T-cell (primary cell): ENCODE data around the gene ZNRF2. TPM values are rescaled to one million over a fixed set of nuclear protein-coding genes. Genes with fewer than 3 reads are reported as not detected.
A peak's percentile ranks its signal among the peaks of the same experiment; 100 is the strongest.

Experiments
- ATAC-seq, 4 experiments: fragments of 200-7000 bp in 3 of 4; fragments of 150-1000 bp in 1 of 4; cut with Tn5 transposase; replicated peaks in 1 of 4; 1 replicate in 3 of 4; 2 replicates in 1 of 4; pipeline ENCODE4 v1.10.0; 2021; ENCODE audit warnings: moderate library complexity in 3 of 4, mild to moderate bottlenecking in 2 of 4, moderate number of reproducible peaks in 1 of 4
- CTCF ChIA-PET, 2 donors: fragments of 300-600 bp; sonication (Branson Sonifier 250); formaldehyde crosslinking; loops; one replicate each; lab custom pipeline; 2022; ENCODE audit warnings: antibody characterized with exemption in 2 of 2; lab: Charles Lee
- POLR2A ChIA-PET, 2 donors: fragments of 300-600 bp; sonication (Branson Sonifier 250); formaldehyde crosslinking; loops; one replicate each; lab custom pipeline; 2022; ENCODE audit warnings: antibody characterized with exemption in 2 of 2; lab: Charles Lee
- DNase-seq, 35 experiments: peaks; one replicate each; pipeline versions ENCODE4 v3.0.0 to v3.0.0-alpha.2; 2013 to 2023
- H3K27ac ChIP-seq: one replicate; pipeline ENCODE4 v1.5.1; 2013; ENCODE audit warnings: low read length
- H3K27me3 ChIP-seq, 2 experiments: replicated peaks in 1 of 2; 1 replicate in 1 of 2; 2 replicates in 1 of 2; pipeline versions ENCODE4 v1.6.1 to v1.7.0; 2013; ENCODE audit warnings: low read length in 1 of 2, mixed read lengths in 1 of 2; ENCODE audit not compliant: control insufficient read depth in 2 of 2, insufficient read depth in 2 of 2; ENCODE audit errors: extremely low read depth in 1 of 2
- H3K36me3 ChIP-seq, 2 donors: 1 replicate in 1 of 2; 2 replicates in 1 of 2; pipeline versions ENCODE4 v1.6.1 to v1.7.0; 2013; ENCODE audit warnings: low read length in 1 of 2; ENCODE audit not compliant: control insufficient read depth in 2 of 2, insufficient read depth in 1 of 2; ENCODE audit errors: extremely low read depth in 1 of 2
- H3K4me1 ChIP-seq, 2 experiments: 1 replicate in 1 of 2; 2 replicates in 1 of 2; pipeline versions ENCODE4 v1.6.1 to v1.7.0; 2013; ENCODE audit warnings: low read length in 2 of 2, mixed read lengths in 1 of 2; ENCODE audit not compliant: insufficient read depth in 2 of 2, control insufficient read depth in 1 of 2; ENCODE audit errors: extremely low read depth in 1 of 2
- H3K4me3 ChIP-seq, 2 donors: 1 replicate in 1 of 2; 2 replicates in 1 of 2; pipeline versions ENCODE4 v1.5.1 to v1.7.0; 2013; ENCODE audit warnings: mild to moderate bottlenecking in 2 of 2, low read length in 1 of 2, moderate library complexity in 1 of 2; ENCODE audit not compliant: control insufficient read depth in 1 of 2; ENCODE audit errors: extremely low read depth in 1 of 2
- H3K9me3 ChIP-seq: 2 replicates; pipeline ENCODE4 v1.7.0; 2013
- H3K27ac Mint-ChIP-seq, 2 donors: one replicate each; pipeline ENCODE4 v1.8.0; 2020 to 2021; ENCODE audit warnings: mild to moderate bottlenecking in 2 of 2, mixed read lengths in 2 of 2
- H3K27me3 Mint-ChIP-seq, 2 donors: one replicate each; pipeline ENCODE4 v1.8.0; 2021 to 2022; ENCODE audit warnings: mixed read lengths in 2 of 2
- H3K36me3 Mint-ChIP-seq: one replicate; pipeline ENCODE4 v1.8.0; 2021; ENCODE audit warnings: mixed read lengths
- H3K4me1 Mint-ChIP-seq, 3 donors: one replicate each; pipeline ENCODE4 v1.8.0; 2020 to 2022; ENCODE audit warnings: mixed read lengths in 3 of 3, mild to moderate bottlenecking in 1 of 3
- H3K4me3 Mint-ChIP-seq, 3 donors: one replicate each; pipeline ENCODE4 v1.8.0; 2020 to 2022; ENCODE audit warnings: mild to moderate bottlenecking in 3 of 3, mixed read lengths in 3 of 3, moderate library complexity in 3 of 3
- H3K9me3 Mint-ChIP-seq, 3 donors: one replicate each; pipeline ENCODE4 v1.8.0; 2020 to 2022; ENCODE audit warnings: mixed read lengths in 3 of 3
- WGBS: methylation state at CpG from one replicate; pipeline ENCODE4 v1.1.5; 2013; ENCODE audit warnings: missing lambda C conversion rate; ENCODE audit not compliant: insufficient coverage; 5-methylcytosine and 5-hydroxymethylcytosine counted together
- total RNA-seq, 35 experiments: library from RNA in 6 of 35; stranded (reverse) in 6 of 35; fragments of 120-200 nt in 1 of 35; gene quantifications; one replicate each; pipeline versions ENCODE4 v1.2.1 to v1.2.4 and lab custom pipeline; 2013 to 2026

ZNRF2 gene
- total RNA-seq, 5 donors from 2014 or later (not counting 1 experiment from before 2014, with no cell fraction given), result 22.4 to 38.4 (median 30.8) TPM

- no peak overlapping the region for H3K27ac ChIP-seq
- H3K27me3 ChIP-seq, result no peaks in the 10 kb centered on the region
- no peak overlapping the region for H3K27ac Mint-ChIP-seq
- no CpG with 5 or more reads among the region's 1 CpG for WGBS
- H3K36me3 ChIP-seq, result no peaks in the 10 kb centered on the region
- no peaks in the 10 kb centered on the region for H3K36me3 Mint-ChIP-seq
- peaks cover 67 to 81% (median 79%) of the 10 kb centered on the region in 3 donors for H3K4me1 Mint-ChIP-seq
- no peak overlapping the region for H3K4me3 Mint-ChIP-seq
- POLR2A ChIA-PET, result no interaction called here
- H3K4me1 ChIP-seq, result peaks cover 0 to 4% of the 10 kb centered on the region in 2 experiments
- no peak overlapping the region for H3K4me3 ChIP-seq
- H3K9me3 Mint-ChIP-seq, result no peaks in the 10 kb centered on the region
- H3K27me3 Mint-ChIP-seq, result no peaks in the 10 kb centered on the region
- ATAC-seq (no peak), DNase-seq (no peak)
- no peaks in the 10 kb centered on the region for H3K9me3 ChIP-seq
- CTCF ChIA-PET, result no interaction called here
These were observed 24.9 kb downstream of the ZNRF2 start for GRCh38 chr7:30309302-30309701.

- DNase-seq, result no peak
- no peaks in the 10 kb centered on the region for H3K9me3 Mint-ChIP-seq
- H3K27me3 ChIP-seq, result no peaks in the 10 kb centered on the region
- ChIA-PET CTCF (no interaction called here), POLR2A (no interaction called here)
- peaks cover 0 to 4% of the 10 kb centered on the region in 2 experiments for H3K4me1 ChIP-seq
- no peak overlapping the region for H3K27ac ChIP-seq
- H3K27me3 Mint-ChIP-seq, result no peaks in the 10 kb centered on the region
- no peaks in the 10 kb centered on the region for H3K36me3 Mint-ChIP-seq
- H3K4me3 ChIP-seq, result no peak overlapping the region
- H3K36me3 ChIP-seq, result no peaks in the 10 kb centered on the region
- peaks cover 64 to 79% (median 77%) of the 10 kb centered on the region in 3 donors for H3K4me1 Mint-ChIP-seq
- no peaks in the 10 kb centered on the region for H3K9me3 ChIP-seq
- peak overlapping the region in 1 of 2 donors; percentile 66 for H3K27ac Mint-ChIP-seq
- no peak overlapping the region for H3K4me3 Mint-ChIP-seq
- no peak for ATAC-seq
- 67% methylated on average over 1 of the region's 2 CpGs for WGBS
These were observed 25.5 kb downstream of the ZNRF2 start for GRCh38 chr7:30309842-30310435.

GRCh38 chr7:30310674-30311362 is 26.4 kb downstream of the ZNRF2 start:
- POLR2A ChIA-PET, result interaction anchor here in 1 of 2 donors (0.5 kb wide), 1 partner anchor 270 kb away, joined by 5 read pairs; no protein-coding TSS in a partner anchor
- Mint-ChIP-seq H3K9me3 (no peaks in the 10 kb centered on the region), H3K36me3 (no peaks in the 10 kb centered on the region), H3K27me3 (no peaks in the 10 kb centered on the region), H3K4me1 (peaks cover 55 to 76% (median 76%) of the 10 kb centered on the region in 3 donors), H3K4me3 (no peak overlapping the region), H3K27ac (peak overlapping the region in 1 of 2 donors; percentile 48)
- DNase-seq (no peak), ATAC-seq (no peak)
- Histone ChIP-seq H3K36me3 (no peaks in the 10 kb centered on the region), H3K27ac (no peak overlapping the region), H3K9me3 (no peaks in the 10 kb centered on the region), H3K27me3 (no peaks in the 10 kb centered on the region), H3K4me3 (no peak overlapping the region), H3K4me1 (peaks cover 0 to 4% of the 10 kb centered on the region in 2 experiments)
- CTCF ChIA-PET, result no interaction called here
- WGBS, result 97% methylated on average over 4 of the region's 9 CpGs

- no peaks in the 10 kb centered on the region for H3K36me3 Mint-ChIP-seq
- peak overlapping the region in 1 of 2 donors; percentile 64 for H3K27ac Mint-ChIP-seq
- Histone ChIP-seq H3K27ac (no peak overlapping the region), H3K9me3 (no peaks in the 10 kb centered on the region), H3K4me1 (no peaks in the 10 kb centered on the region), H3K27me3 (no peaks in the 10 kb centered on the region), H3K36me3 (no peaks in the 10 kb centered on the region), H3K4me3 (no peak overlapping the region)
- no peak overlapping the region for H3K4me3 Mint-ChIP-seq
- 100% methylated on average over 2 of the region's 3 CpGs for WGBS
- H3K27me3 Mint-ChIP-seq, result no peaks in the 10 kb centered on the region
- no peak for ATAC-seq
- ChIA-PET CTCF (interaction anchor here in 1 of 2 donors (0.6 to 1.9 kb wide), 2 partner anchors 10 to 276 kb away, joined by 4 to 11 read pairs; no protein-coding TSS in a partner anchor), POLR2A (no interaction called here)
- no peaks in the 10 kb centered on the region for H3K9me3 Mint-ChIP-seq
- no peak for DNase-seq
- H3K4me1 Mint-ChIP-seq, result peaks cover 44 to 73% (median 71%) of the 10 kb centered on the region in 3 donors
These were observed 27.8 kb downstream of the ZNRF2 start for GRCh38 chr7:30312178-30312577.

GRCh38 chr7:30313348-30313747 is 29.0 kb downstream of the ZNRF2 start:
- no peak overlapping the region for H3K4me3 ChIP-seq
- ChIA-PET POLR2A (no interaction called here), CTCF (interaction anchor here in 1 of 2 donors (1.9 kb wide), 1 partner anchor 9 kb away, joined by 11 read pairs; no protein-coding TSS in a partner anchor)
- H3K4me1 Mint-ChIP-seq, result peaks cover 44 to 74% (median 71%) of the 10 kb centered on the region in 3 donors
- no peak for ATAC-seq
- H3K27me3 ChIP-seq, result no peaks in the 10 kb centered on the region
- no peaks in the 10 kb centered on the region for H3K36me3 ChIP-seq
- H3K36me3 Mint-ChIP-seq, result no peaks in the 10 kb centered on the region
- H3K9me3 ChIP-seq, result no peaks in the 10 kb centered on the region
- H3K4me1 ChIP-seq, result no peaks in the 10 kb centered on the region
- H3K27ac Mint-ChIP-seq, result peak overlapping the region in 1 of 2 donors; percentile 34
- no peaks in the 10 kb centered on the region for H3K9me3 Mint-ChIP-seq
- H3K4me3 Mint-ChIP-seq, result no peak overlapping the region
- DNase-seq, result no peak
- 100% methylated on average over 1 of the region's 3 CpGs for WGBS
- H3K27ac ChIP-seq, result no peak overlapping the region
- no peaks in the 10 kb centered on the region for H3K27me3 Mint-ChIP-seq

- Mint-ChIP-seq H3K9me3 (no peaks in the 10 kb centered on the region), H3K27ac (peak overlapping the region in 1 of 2 donors; percentile 34), H3K4me1 (peaks cover 48 to 76% (median 73%) of the 10 kb centered on the region in 3 donors), H3K4me3 (no peak overlapping the region), H3K36me3 (no peaks in the 10 kb centered on the region), H3K27me3 (no peaks in the 10 kb centered on the region)
- H3K36me3 ChIP-seq, result no peaks in the 10 kb centered on the region
- no peaks in the 10 kb centered on the region for H3K9me3 ChIP-seq
- DNase-seq (no peak), ATAC-seq (no peak)
- H3K27me3 ChIP-seq, result no peaks in the 10 kb centered on the region
- no peaks in the 10 kb centered on the region for H3K4me1 ChIP-seq
- H3K27ac ChIP-seq, result no peak overlapping the region
- CTCF ChIA-PET, result no interaction called here
- POLR2A ChIA-PET, result no interaction called here
- no CpG with 5 or more reads among the region's 5 CpGs for WGBS
- H3K4me3 ChIP-seq, result no peak overlapping the region
These were observed 29.4 kb downstream of the ZNRF2 start for GRCh38 chr7:30313793-30314192.
